HG02981 (cell line): ENCODE results near the gene CREB3L1.
A peak's percentile ranks its signal among the peaks of the same experiment; 100 is the strongest.
"Not testable (repeated sequence)": the region's sequence is repeated elsewhere in the genome, so short reads cannot be mapped to it uniquely, and the experiment has no call there.

Experiments
- ATAC-seq: cut with Tn5 transposase; IDR thresholded peaks from one replicate; pipeline ENCODE4 v1.9.1; 2021; ENCODE audit warnings: mild to moderate bottlenecking, moderate library complexity; ENCODE audit not compliant: unreplicated experiment

Gene CREB3L1

GRCh38 chr11:46295312-46296058 is 18.0 kb downstream of the CREB3L1 start:
- no peak for ATAC-seq

GRCh38 chr11:46296059-46296527 is 18.6 kb downstream of the CREB3L1 start:
- ATAC-seq = no peak

GRCh38 chr11:46296528-46297448 is 19.3 kb downstream of the CREB3L1 start:
- no peak for ATAC-seq

- ATAC-seq = no peak
These were observed 21.4 kb downstream of the CREB3L1 start for GRCh38 chr11:46298699-46299433.

GRCh38 chr11:46299451-46299961 is 22.0 kb downstream of the CREB3L1 start:
- no peak for ATAC-seq

GRCh38 chr11:46300270-46300669 is 22.8 kb downstream of the CREB3L1 start:
- no peak for ATAC-seq

- no peak for ATAC-seq
These were observed 25.4 kb downstream of the CREB3L1 start for GRCh38 chr11:46302866-46303265.

- not testable (repeated sequence) for ATAC-seq
These were observed 26.6 kb downstream of the CREB3L1 start for GRCh38 chr11:46304036-46304435.

GRCh38 chr11:46304605-46305179 is 27.2 kb downstream of the CREB3L1 start:
- no peak for ATAC-seq

GRCh38 chr11:46305295-46305694 is 27.8 kb downstream of the CREB3L1 start:
- no peak for ATAC-seq

- no peak for ATAC-seq
These were observed 28.9 kb downstream of the CREB3L1 start for GRCh38 chr11:46306296-46306853.

GRCh38 chr11:46307369-46307768 is 29.9 kb downstream of the CREB3L1 start:
- ATAC-seq = no peak

GRCh38 chr11:46307785-46308341 is 30.4 kb downstream of the CREB3L1 start:
- no peak for ATAC-seq

GRCh38 chr11:46308631-46309419 is 31.4 kb downstream of the CREB3L1 start:
- peak; percentile 59 for ATAC-seq

GRCh38 chr11:46309814-46310259 is 32.4 kb downstream of the CREB3L1 start:
- no peak for ATAC-seq

GRCh38 chr11:46315033-46315738 is 37.7 kb downstream of the CREB3L1 start:
- no peak for ATAC-seq

- ATAC-seq = no peak
These were observed 38.5 kb downstream of the CREB3L1 start for GRCh38 chr11:46315783-46316563.

GRCh38 chr11:46319074-46319453 is 41.6 kb downstream of the CREB3L1 start:
- ATAC-seq = no peak
